Upper lobe of left lung (tissue), 6 donors: ENCODE data around the gene IGSF21. TPM values are rescaled to one million over a fixed set of nuclear protein-coding genes. Genes with fewer than 3 reads are reported as not detected.

Experiments used
- ATAC-seq, 2 donors: fragments of 200-7000 bp; cut with Tn5 transposase; one replicate each; pipeline ENCODE4 v1.9.1; 2022; ENCODE audit warnings: mild to moderate bottlenecking in 2 of 2, moderate library complexity in 2 of 2; ENCODE audit not compliant: low FRiP score in 2 of 2
- DNase-seq, 2 donors: peaks; one replicate each; pipeline ENCODE4 v3.0.0-alpha.2; 2019 to 2020
- H3K27ac ChIP-seq, 4 donors: fragments of 200-600 bp; sonication (generic); one replicate each; pipeline ENCODE4 v1.5.1; 2016 to 2019
- H3K27me3 ChIP-seq, 4 donors: fragments of 200-600 bp; sonication (generic); one replicate each; pipeline ENCODE4 v1.5.1; 2017 to 2019
- H3K36me3 ChIP-seq, 4 donors: fragments of 200-600 bp; sonication (generic); one replicate each; pipeline ENCODE4 v1.5.1; 2016 to 2019
- H3K4me1 ChIP-seq, 4 donors: fragments of 200-600 bp; sonication (generic); one replicate each; pipeline ENCODE4 v1.5.1; 2018 to 2019
- H3K4me3 ChIP-seq, 4 donors: fragments of 200-600 bp; sonication (generic); one replicate each; pipeline ENCODE4 v1.5.1; 2017 to 2019; ENCODE audit warnings: mild to moderate bottlenecking in 2 of 4, moderate library complexity in 1 of 4
- H3K9me3 ChIP-seq, 4 donors: fragments of 200-600 bp; sonication (generic); one replicate each; pipeline ENCODE4 v1.5.1; 2018 to 2019
- CTCF ChIP-seq, 6 experiments: fragments of 450-650 bp in 4 of 6; fragments of 200-600 bp in 2 of 6; sonication (generic) in 2 of 6; IDR thresholded peaks; one replicate each; pipeline ENCODE4 v1.5.1; 2016 to 2019; ENCODE audit warnings: antibody characterized with exemption in 6 of 6
- EP300 ChIP-seq, 4 donors: sonication (generic); formaldehyde crosslinking; IDR thresholded peaks; one replicate each; pipeline ENCODE4 v1.5.1; 2017; ENCODE audit warnings: antibody characterized with exemption in 4 of 4, control low read depth in 2 of 4
- POLR2A ChIP-seq, 4 donors: fragments of 450-650 bp; IDR thresholded peaks; one replicate each; pipeline ENCODE4 v1.5.1; 2016 to 2017; ENCODE audit warnings: antibody characterized with exemption in 4 of 4, mild to moderate bottlenecking in 2 of 4
- POLR2AphosphoS5 ChIP-seq, 2 donors: sonication (generic); formaldehyde crosslinking; IDR thresholded peaks; one replicate each; pipeline ENCODE4 v1.5.1; 2017; ENCODE audit warnings: antibody characterized with exemption in 2 of 2
- WGBS, 2 donors: methylation state at CpG; one replicate each; pipeline ENCODE4 v1.1.5; 2017 to 2018; 5-methylcytosine and 5-hydroxymethylcytosine counted together
- total RNA-seq, 6 donors: library from RNA; depleted of rRNA in 4 of 6; stranded (reverse); fragments of >200 nt in 4 of 6; gene quantifications; one replicate each; pipeline versions ENCODE4 v1.1.0 to v1.2.1, GENCODE V29; 2016 to 2021
- donor health status: DM: no; HTN: no; CAD: no; lungs with moderate emphysema.
- donor health status: DM: no; HTN: yes; CAD: no; lungs with severe emphysema.

IGSF21 gene
- total RNA-seq, 6 donors from 2014 or later: 1.1 to 2.9 (median 2.0) TPM; not detected in 1

GRCh38 chr1:18088077-18088594 is 19.5 kb upstream of the IGSF21 start:
- H3K36me3 ChIP-seq: no peaks in the 10 kb centered on the region
- H3K27ac ChIP-seq: no peak overlapping the region
- DNase-seq (no peak), ATAC-seq (no peak)
- no peaks in the 10 kb centered on the region for H3K4me1 ChIP-seq
- TF ChIP-seq POLR2A (IDR thresholded peaks at IDR 0.05) (no peak), EP300 (IDR thresholded peaks at IDR 0.05) (no peak), CTCF (IDR thresholded peaks at IDR 0.05) (no peak), POLR2AphosphoS5 (IDR thresholded peaks at IDR 0.05) (no peak)
- H3K27me3 ChIP-seq: no peaks in the 10 kb centered on the region
- H3K9me3 ChIP-seq: no peaks in the 10 kb centered on the region
- no peak overlapping the region for H3K4me3 ChIP-seq
- 19 to 32% methylated on average over 7 to 10 of the region's 10 CpGs for WGBS, 2 donors

- no peaks in the 10 kb centered on the region for H3K4me1 ChIP-seq
- WGBS, 2 donors: 93 to 96% methylated on average over 1 of the region's 1 CpG
- H3K4me3 ChIP-seq: no peak overlapping the region
- ATAC-seq: no peak
- no peak for DNase-seq
- H3K27ac ChIP-seq: no peak overlapping the region
- H3K27me3 ChIP-seq: no peaks in the 10 kb centered on the region
- H3K36me3 ChIP-seq: no peaks in the 10 kb centered on the region
- TF ChIP-seq EP300 (IDR thresholded peaks at IDR 0.05) (no peak), POLR2AphosphoS5 (IDR thresholded peaks at IDR 0.05) (no peak), POLR2A (IDR thresholded peaks at IDR 0.05) (no peak), CTCF (IDR thresholded peaks at IDR 0.05) (no peak)
- no peaks in the 10 kb centered on the region for H3K9me3 ChIP-seq
Observed at GRCh38 chr1:18089488-18089887, 18.1 kb upstream of the IGSF21 start.

- H3K27me3 ChIP-seq: no peaks in the 10 kb centered on the region
- WGBS, 2 donors: 0 to 24% methylated on average over 1 to 8 of the region's 8 CpGs
- DNase-seq (no peak), ATAC-seq (no peak)
- H3K4me1 ChIP-seq: no peaks in the 10 kb centered on the region
- H3K36me3 ChIP-seq: no peaks in the 10 kb centered on the region
- H3K27ac ChIP-seq: no peak overlapping the region
- TF ChIP-seq EP300 (IDR thresholded peaks at IDR 0.05) (no peak), POLR2A (IDR thresholded peaks at IDR 0.05) (no peak), CTCF (IDR thresholded peaks at IDR 0.05) (no peak), POLR2AphosphoS5 (IDR thresholded peaks at IDR 0.05) (no peak)
- no peaks in the 10 kb centered on the region for H3K9me3 ChIP-seq
- H3K4me3 ChIP-seq: no peak overlapping the region
Observed at GRCh38 chr1:18090636-18091035, 17.0 kb upstream of the IGSF21 start.

DNA sequence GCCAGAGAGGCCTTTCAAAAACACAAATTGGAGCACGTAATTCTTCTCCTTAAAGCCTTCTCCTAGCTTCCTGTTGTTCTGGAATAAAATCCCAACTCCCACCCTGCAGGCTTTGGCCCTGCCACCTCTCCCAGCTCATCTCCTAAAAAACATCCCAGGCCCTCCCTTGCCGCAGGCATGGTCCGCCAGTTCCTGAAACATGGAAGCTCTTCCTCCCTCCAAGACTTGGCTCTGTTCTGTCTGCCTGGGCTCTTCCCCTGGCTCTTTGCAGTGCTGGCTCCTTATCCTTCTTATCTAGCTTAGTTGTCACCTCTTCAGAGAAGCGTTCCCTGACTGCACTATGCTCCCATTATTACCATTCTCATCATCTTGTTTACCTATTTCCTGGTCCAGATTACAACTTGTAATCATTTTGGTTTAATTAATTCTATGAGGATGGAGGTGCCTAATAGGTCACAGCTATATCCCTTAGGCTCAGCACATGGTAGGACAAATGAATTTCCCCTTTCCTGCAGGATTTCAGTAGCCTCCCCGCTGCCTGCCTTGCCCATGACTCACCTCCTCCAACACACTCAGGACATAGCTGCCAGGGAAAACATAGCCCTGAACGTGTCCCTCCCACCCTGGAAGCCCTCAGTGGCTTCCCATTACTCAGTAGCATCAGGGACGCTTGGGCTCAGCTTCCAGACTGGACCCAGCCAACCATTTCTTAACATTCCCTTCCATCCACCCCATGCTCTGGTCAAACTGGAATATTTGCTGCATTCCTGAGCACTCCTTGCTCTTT is 15.7 kb upstream of the IGSF21 start:
- H3K27ac ChIP-seq: no peak overlapping the region
- ATAC-seq: peak in 1 of 2 donors; percentile 75
- no peaks in the 10 kb centered on the region for H3K4me1 ChIP-seq
- no peaks in the 10 kb centered on the region for H3K36me3 ChIP-seq
- no peak overlapping the region for H3K4me3 ChIP-seq
- no peaks in the 10 kb centered on the region for H3K9me3 ChIP-seq
- 44 to 49% methylated on average over 7 of the region's 7 CpGs for WGBS, 2 donors
- no peak for DNase-seq
- H3K27me3 ChIP-seq: no peaks in the 10 kb centered on the region
- TF ChIP-seq CTCF (IDR thresholded peaks at IDR 0.05) (no peak), POLR2A (IDR thresholded peaks at IDR 0.05) (no peak), EP300 (IDR thresholded peaks at IDR 0.05) (no peak), POLR2AphosphoS5 (IDR thresholded peaks at IDR 0.05) (no peak)
